Measurements from ENCODE around the gene ABI1. TPM values are rescaled to one million over a fixed set of nuclear protein-coding genes. Genes with fewer than 3 reads are reported as not detected.

ABI1 gene
- total RNA-seq, 1 donor, result 71.7 TPM

- Histone ChIP-seq H3K4me1 (ENCODE audit: insufficient read depth, low read length) (peaks cover 8% of the 10 kb centered on the region), H3K4me2 (ENCODE audit: insufficient read depth, low read length) (no peak overlapping the region), H2AFZ (ENCODE audit: low read length) (no peak overlapping the region), H3K27ac (ENCODE audit: low read depth, low read length) (no peak overlapping the region), H3K9me3 (ENCODE audit: low read depth, low read length) (no peaks in the 10 kb centered on the region), H3K79me2 (ENCODE audit: insufficient read depth, low read length) (peaks cover 96% of the 10 kb centered on the region), H4K20me1 (ENCODE audit: insufficient read depth, low read length) (peaks cover 50% of the 10 kb centered on the region), H3K27me3 (ENCODE audit: insufficient read depth, low read length) (no peaks in the 10 kb centered on the region), H3K36me3 (ENCODE audit: insufficient read depth, low read length) (no peaks in the 10 kb centered on the region), H3K4me3 (ENCODE audit: insufficient read depth, low read length) (no peak overlapping the region)
- TF ChIP-seq CTCF (IDR thresholded peaks at IDR 0.05; ENCODE audit: extremely low read depth, low read depth, low read length), result no peak
- no peak for DNase-seq (ENCODE audit: insufficient read length, low spot score, missing footprints)
These were observed 59.5 kb downstream of the ABI1 start for GRCh38 chr10:26801274-26801673.

- Histone ChIP-seq H3K4me2 (ENCODE audit: insufficient read depth, low read length) (no peak overlapping the region), H3K4me1 (ENCODE audit: insufficient read depth, low read length) (peaks cover 2% of the 10 kb centered on the region), H3K27ac (ENCODE audit: low read depth, low read length) (no peak overlapping the region), H2AFZ (ENCODE audit: low read length) (no peak overlapping the region), H3K9me3 (ENCODE audit: low read depth, low read length) (no peaks in the 10 kb centered on the region), H4K20me1 (ENCODE audit: insufficient read depth, low read length) (peaks cover 42% of the 10 kb centered on the region), H3K36me3 (ENCODE audit: insufficient read depth, low read length) (no peaks in the 10 kb centered on the region), H3K27me3 (ENCODE audit: insufficient read depth, low read length) (no peaks in the 10 kb centered on the region), H3K79me2 (ENCODE audit: insufficient read depth, low read length) (peaks cover 96% of the 10 kb centered on the region), H3K4me3 (ENCODE audit: insufficient read depth, low read length) (no peak overlapping the region)
- DNase-seq (ENCODE audit: insufficient read length, low spot score, missing footprints), result no peak
- TF ChIP-seq CTCF (IDR thresholded peaks at IDR 0.05; ENCODE audit: extremely low read depth, low read depth, low read length), result no peak
These were observed 60.3 kb downstream of the ABI1 start for GRCh38 chr10:26800468-26800867.

- TF ChIP-seq CTCF (IDR thresholded peaks at IDR 0.05; ENCODE audit: extremely low read depth, low read depth, low read length), result no peak
These were observed 61.4 kb downstream of the ABI1 start for GRCh38 chr10:26799342-26799741.

GRCh38 chr10:26798298-26798697 is 62.5 kb downstream of the ABI1 start:
- TF ChIP-seq CTCF (IDR thresholded peaks at IDR 0.05; ENCODE audit: extremely low read depth, low read depth, low read length), result no peak
- no peak overlapping the region for H3K4me3 ChIP-seq (ENCODE audit: insufficient read depth, low read length)
- no peak overlapping the region for H2AFZ ChIP-seq (ENCODE audit: low read length)
- H3K4me1 ChIP-seq (ENCODE audit: insufficient read depth, low read length), result no peaks in the 10 kb centered on the region
- no peaks in the 10 kb centered on the region for H3K36me3 ChIP-seq (ENCODE audit: insufficient read depth, low read length)
- no peak overlapping the region for H3K4me2 ChIP-seq (ENCODE audit: insufficient read depth, low read length)
- H3K27me3 ChIP-seq (ENCODE audit: insufficient read depth, low read length), result no peaks in the 10 kb centered on the region
- DNase-seq (ENCODE audit: insufficient read length, low spot score, missing footprints), result no peak
- H3K9me3 ChIP-seq (ENCODE audit: low read depth, low read length), result no peaks in the 10 kb centered on the region
- H3K27ac ChIP-seq (ENCODE audit: low read depth, low read length), result no peak overlapping the region
- H4K20me1 ChIP-seq (ENCODE audit: insufficient read depth, low read length), result peaks cover 27% of the 10 kb centered on the region
- peaks cover 95% of the 10 kb centered on the region for H3K79me2 ChIP-seq (ENCODE audit: insufficient read depth, low read length)

More at GRCh38 chr10:26799342-26799741, 61.4 kb downstream of the ABI1 start:
- H3K36me3 ChIP-seq (ENCODE audit: insufficient read depth, low read length), result no peaks in the 10 kb centered on the region
- no peak overlapping the region for H2AFZ ChIP-seq (ENCODE audit: low read length)
- no peak overlapping the region for H3K4me3 ChIP-seq (ENCODE audit: insufficient read depth, low read length)
- H3K9me3 ChIP-seq (ENCODE audit: low read depth, low read length), result no peaks in the 10 kb centered on the region
- H4K20me1 ChIP-seq (ENCODE audit: insufficient read depth, low read length), result peaks cover 32% of the 10 kb centered on the region
- H3K79me2 ChIP-seq (ENCODE audit: insufficient read depth, low read length), result peaks cover 96% of the 10 kb centered on the region
- no peak overlapping the region for H3K4me2 ChIP-seq (ENCODE audit: insufficient read depth, low read length)
- H3K27ac ChIP-seq (ENCODE audit: low read depth, low read length), result no peak overlapping the region
- no peak for DNase-seq (ENCODE audit: insufficient read length, low spot score, missing footprints)
- H3K27me3 ChIP-seq (ENCODE audit: insufficient read depth, low read length), result no peaks in the 10 kb centered on the region
- H3K4me1 ChIP-seq (ENCODE audit: insufficient read depth, low read length), result no peaks in the 10 kb centered on the region

Data from osteoblast (primary cell).